Endothelial cell of umbilical vein (primary cell): ENCODE data around the gene SLC15A3. TPM values are rescaled to one million over a fixed set of nuclear protein-coding genes. Genes with fewer than 3 reads are reported as not detected.

ENCODE experiments used
- BruUV-seq: library from RNA; stranded (reverse); fragments of 400-500 nt; replicated peaks from 2 replicates; lab custom pipeline; 2021; lab: Mats Ljungman, UMichigan
- CTCF ChIA-PET: fragments of 300-600, 350-600 bp; sonication (Branson Sonifier 250); formaldehyde crosslinking; loops from one replicate; lab custom pipeline; 2021; ENCODE audit warnings: antibody characterized with exemption, inconsistent platforms; lab: Charles Lee
- POLR2A ChIA-PET: fragments of 300-600, 350-600 bp; sonication (Branson Sonifier 250); formaldehyde crosslinking; loops from one replicate; lab custom pipeline; 2021; ENCODE audit warnings: antibody characterized with exemption, inconsistent platforms; lab: Charles Lee
- DNase-seq: peaks from one replicate; pipeline ENCODE4 v3.0.0-alpha.2; 2011; ENCODE audit warnings: low read depth, low spot score
- FAIRE-seq: peaks from 2 replicates; lab custom pipeline; 2011; peaks lifted over from hg19 to GRCh38; lab: Jason Lieb, UNC
- H2AFZ ChIP-seq: 2 replicates; pipeline ENCODE4 v1.6.0; 2012; ENCODE audit warnings: low read depth, low read length, control low read depth, inconsistent platforms
- H3K27ac ChIP-seq: 2 replicates; pipeline ENCODE4 v1.5.1; 2011; ENCODE audit warnings: low read depth, mild to moderate bottlenecking, control low read depth, low read length, moderate library complexity; ENCODE audit not compliant: insufficient read depth
- H3K27me3 ChIP-seq, 2 experiments: 2 replicates each; pipeline versions ENCODE4 v1.6.0 to v1.6.1; 2011; ENCODE audit warnings: low read length in 2 of 2, mixed read lengths in 1 of 2; ENCODE audit not compliant: control insufficient read depth in 2 of 2, insufficient read depth in 2 of 2
- H3K36me3 ChIP-seq, 2 experiments: 2 replicates in 1 of 2; 3 replicates in 1 of 2; pipeline ENCODE4 v1.5.1; 2011; ENCODE audit warnings: low read length in 2 of 2, mild to moderate bottlenecking in 1 of 2, moderate library complexity in 1 of 2; ENCODE audit not compliant: control insufficient read depth in 2 of 2, insufficient read depth in 2 of 2; ENCODE audit errors: extremely low read depth in 1 of 2
- H3K4me1 ChIP-seq: 3 replicates; pipeline ENCODE4 v1.5.1; 2011; ENCODE audit warnings: mild to moderate bottlenecking, low read length; ENCODE audit not compliant: control insufficient read depth, insufficient read depth; ENCODE audit errors: extremely low read depth
- H3K4me2 ChIP-seq: 2 replicates; pipeline ENCODE4 v1.6.1; 2011; ENCODE audit warnings: low read length, control low read depth, mixed read lengths; ENCODE audit not compliant: insufficient read depth
- H3K4me3 ChIP-seq, 3 experiments: fragments of 200-600 bp in 1 of 3; sonication (generic), shearing (Covaris generic) in 1 of 3; replicated peaks in 1 of 3; 2 replicates each; pipeline ENCODE4 v1.5.1; 2011 to 2016; ENCODE audit warnings: control low read depth in 3 of 3, low read length in 3 of 3, mild to moderate bottlenecking in 2 of 3, inconsistent platforms in 1 of 3, low read depth in 1 of 3, moderate library complexity in 1 of 3; ENCODE audit not compliant: insufficient read depth in 1 of 3
- H3K79me2 ChIP-seq: 2 replicates; pipeline ENCODE4 v1.6.0; 2012; ENCODE audit warnings: low read length, inconsistent platforms; ENCODE audit not compliant: control insufficient read depth, insufficient read depth
- H3K9ac ChIP-seq: replicated peaks from 2 replicates; pipeline ENCODE3; 2011; ENCODE audit warnings: low read length, control low read depth; ENCODE audit not compliant: insufficient read depth; ENCODE audit errors: extremely low read depth
- H3K9me1 ChIP-seq: replicated peaks from 3 replicates; pipeline ENCODE4 v1.6.0; 2011; ENCODE audit warnings: mild to moderate bottlenecking, low read length; ENCODE audit not compliant: control insufficient read depth, insufficient read depth; ENCODE audit errors: extremely low read depth
- H3K9me3 ChIP-seq: replicated peaks from 2 replicates; pipeline ENCODE4 v1.5.1; 2012; ENCODE audit warnings: low read length, inconsistent platforms; ENCODE audit not compliant: control insufficient read depth, insufficient read depth
- H4K20me1 ChIP-seq: replicated peaks from 2 replicates; pipeline ENCODE3; 2011; ENCODE audit warnings: mild to moderate bottlenecking, low read length; ENCODE audit not compliant: control insufficient read depth, insufficient read depth; ENCODE audit errors: extremely low read depth
- CTCF ChIP-seq, 2 donors: IDR thresholded peaks; 1 replicate in 1 of 2; 2 replicates in 1 of 2; pipeline ENCODE4 v1.5.1; 2011; ENCODE audit warnings: low read length in 2 of 2, mild to moderate bottlenecking in 2 of 2, moderate library complexity in 2 of 2, control low read depth in 1 of 2, inconsistent platforms in 1 of 2, low read depth in 1 of 2; ENCODE audit not compliant: insufficient read depth in 1 of 2; ENCODE audit errors: extremely low read depth in 1 of 2
- EZH2 ChIP-seq: IDR thresholded peaks from 2 replicates; pipeline ENCODE4 v1.6.1; 2012; ENCODE audit warnings: borderline replicate concordance, low read depth, mild to moderate bottlenecking, moderate library complexity, low read length, inconsistent platforms; ENCODE audit not compliant: severe bottlenecking
- FOS ChIP-seq: IDR thresholded peaks from 2 replicates; pipeline ENCODE4 v1.6.1; 2011; ENCODE audit warnings: mild to moderate bottlenecking, low read length, moderate library complexity, borderline replicate concordance; ENCODE audit not compliant: insufficient read depth
- GATA2 ChIP-seq: IDR thresholded peaks from 2 replicates; pipeline ENCODE4 v1.7.0; 2011; ENCODE audit warnings: low read depth, mild to moderate bottlenecking, moderate library complexity, mixed read lengths, low read length; ENCODE audit not compliant: insufficient read length, insufficient read depth
- JUN ChIP-seq: IDR thresholded peaks from 2 replicates; pipeline ENCODE4 v1.6.1; 2011; ENCODE audit warnings: borderline replicate concordance, low read depth; ENCODE audit not compliant: insufficient read length, insufficient read depth
- MAX ChIP-seq: IDR thresholded peaks from 2 replicates; pipeline ENCODE4 v1.6.1; 2011; ENCODE audit not compliant: insufficient read depth, insufficient read length
- MYC ChIP-seq: IDR thresholded peaks from one replicate; pipeline ENCODE4 v1.6.1; 2011; ENCODE audit warnings: mild to moderate bottlenecking, low read depth, low read length
- POLR2A ChIP-seq: IDR thresholded peaks from 2 replicates; pipeline ENCODE4 v1.6.1; 2012; ENCODE audit warnings: low read depth, mild to moderate bottlenecking, control low read depth, low read length
- POLR2AphosphoS5 ChIP-seq: IDR thresholded peaks from 2 replicates; pipeline ENCODE4 v1.6.1; 2012; ENCODE audit warnings: low read depth, mild to moderate bottlenecking, control low read depth, low read length, moderate library complexity; ENCODE audit not compliant: insufficient read depth
- dilution Hi-C: fragments of 300-500 bp; cut with MboI; formaldehyde crosslinking; loops from one replicate; pipeline ENCODE4 v1.15.0; 2019; ENCODE audit warnings: low sequenced_read_pairs; ENCODE audit not compliant: extremely low pct_ligation_motif_present
- intact Hi-C: fragments of 100-400 bp; cut with micrococcal nuclease; formaldehyde crosslinking; loops from one replicate; pipeline ENCODE4 v1.10.0; 2022
- polyA plus RNA-seq, 4 experiments: library from polyadenylated mRNA; depleted of rRNA in 3 of 4; stranded (reverse) in 3 of 4; unstranded in 1 of 4; fragments of >200 nt; gene quantifications; 2 replicates each; pipeline versions ENCODE4 v1.2.1 to v1.2.3, GENCODE V29; 2011 to 2012; ENCODE audit warnings: missing spikeins in 1 of 4
- total RNA-seq: library from RNA; stranded (reverse); gene quantifications from 2 replicates; pipeline ENCODE4 v1.2.3, GENCODE V29; 2021

The SLC15A3 gene
- total and polyA plus RNA-seq, 2 donors (not counting 3 experiments of a cell fraction or from before 2014, with no cell fraction given), result 3.3 to 4.4 TPM

GRCh38 chr11:60932605-60933356 lies 19.2 kb downstream of the SLC15A3 start:
- intact Hi-C loops, result no loop called here
- DNase-seq (no peak), FAIRE-seq (no peak)
- Histone ChIP-seq H2AFZ (no peak overlapping the region), H3K4me1 (peaks cover 8% of the 10 kb centered on the region), H3K79me2 (no peaks in the 10 kb centered on the region), H3K36me3 (peaks cover 3 to 43% of the 10 kb centered on the region in 2 experiments), H3K9me1 (no peaks in the 10 kb centered on the region), H3K4me3 (no peak overlapping the region), H4K20me1 (no peaks in the 10 kb centered on the region), H3K27me3 (no peaks in the 10 kb centered on the region), H3K9me3 (no peaks in the 10 kb centered on the region), H3K9ac (no peak overlapping the region), H3K4me2 (no peak overlapping the region), H3K27ac (no peak overlapping the region)
- dilution Hi-C loops, result no loop called here
- ChIA-PET CTCF (no interaction called here), POLR2A (no interaction called here)
- BruUV-seq, result no TSS peak
- TF ChIP-seq MAX (no peak), POLR2AphosphoS5 (no peak), FOS (no peak), CTCF (IDR thresholded peaks at IDR 0.05; ENCODE audit: extremely low read depth in 1 of 2, insufficient read depth in 1 of 2, low read depth in 1 of 2, low read length in 2 of 2) (no peak), MYC (no peak), POLR2A (no peak), JUN (no peak), EZH2 (no peak), GATA2 (no peak)
